Measurements from ENCODE around the gene GSTCD. TPM values are rescaled to one million over a fixed set of nuclear protein-coding genes. Genes with fewer than 3 reads are reported as not detected.
"Not testable (repeated sequence)": the region's sequence is repeated elsewhere in the genome, so short reads cannot be mapped to it uniquely, and the experiment has no call there.

GSTCD gene
- total RNA-seq, 1 experiment from 2014 or later: 21.7 TPM

GRCh38 chr4:105694812-105695211 lies 13.8 kb upstream of the GSTCD start:
- H3K27ac Mint-ChIP-seq; ATAC-seq; DNase-seq (ENCODE audit: low spot score); H3K9me3 Mint-ChIP-seq; H3K4me3 Mint-ChIP-seq; H3K4me1 Mint-ChIP-seq; POLR2A ChIA-PET; H3K27me3 Mint-ChIP-seq (ENCODE audit: low read depth); H3K36me3 Mint-ChIP-seq: not testable (repeated sequence)
- CTCF ChIA-PET: interaction anchor here (0.6 to 0.8 kb wide), 3 partner anchors 221 to 691 kb away, joined by 4 to 7 read pairs (median 4); partner anchors contain the start of gene PPA2

DNA sequence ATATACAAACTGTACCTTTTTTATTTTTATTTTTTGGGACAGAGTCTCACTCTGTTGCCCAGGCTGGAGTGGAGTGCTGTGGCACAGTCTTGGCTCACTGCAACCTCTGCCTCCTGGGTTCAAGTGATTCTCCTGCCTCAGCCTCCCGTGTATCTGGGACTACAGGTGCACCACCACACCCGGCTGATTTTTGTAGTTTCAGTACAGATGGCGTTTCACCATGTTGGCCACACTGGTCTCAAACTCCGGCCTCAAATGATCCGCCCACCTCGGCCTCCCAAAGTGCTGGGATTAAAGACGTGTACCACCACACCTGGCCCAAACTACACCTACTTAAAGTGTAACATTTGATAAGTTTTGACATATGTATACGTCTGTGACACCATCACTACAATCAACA lies 12.8 kb upstream of the GSTCD start:
- H3K9me3 Mint-ChIP-seq; H3K27ac Mint-ChIP-seq; DNase-seq (ENCODE audit: low spot score); ATAC-seq; H3K4me3 Mint-ChIP-seq; H3K27me3 Mint-ChIP-seq (ENCODE audit: low read depth); H3K36me3 Mint-ChIP-seq; CTCF ChIA-PET; H3K4me1 Mint-ChIP-seq: not testable (repeated sequence)
- POLR2A ChIA-PET: interaction anchor here (0.6 kb wide), 1 partner anchor 599 kb away, joined by 3 read pairs; no protein-coding TSS in a partner anchor

GRCh38 chr4:105698607-105699006 lies 10.0 kb upstream of the GSTCD start:
- Mint-ChIP-seq H3K27ac (no peak overlapping the region), H3K4me1 (no peaks in the 10 kb centered on the region), H3K4me3 (no peak overlapping the region), H3K36me3 (peaks cover 6% of the 10 kb centered on the region; the same call in 1 of the 2 replicates), H3K9me3 (no peaks in the 10 kb centered on the region), H3K27me3 (ENCODE audit: low read depth) (no peaks in the 10 kb centered on the region)
- POLR2A ChIA-PET: no interaction called here
- no peak for ATAC-seq
- TF ChIP-seq, protein P1, sequence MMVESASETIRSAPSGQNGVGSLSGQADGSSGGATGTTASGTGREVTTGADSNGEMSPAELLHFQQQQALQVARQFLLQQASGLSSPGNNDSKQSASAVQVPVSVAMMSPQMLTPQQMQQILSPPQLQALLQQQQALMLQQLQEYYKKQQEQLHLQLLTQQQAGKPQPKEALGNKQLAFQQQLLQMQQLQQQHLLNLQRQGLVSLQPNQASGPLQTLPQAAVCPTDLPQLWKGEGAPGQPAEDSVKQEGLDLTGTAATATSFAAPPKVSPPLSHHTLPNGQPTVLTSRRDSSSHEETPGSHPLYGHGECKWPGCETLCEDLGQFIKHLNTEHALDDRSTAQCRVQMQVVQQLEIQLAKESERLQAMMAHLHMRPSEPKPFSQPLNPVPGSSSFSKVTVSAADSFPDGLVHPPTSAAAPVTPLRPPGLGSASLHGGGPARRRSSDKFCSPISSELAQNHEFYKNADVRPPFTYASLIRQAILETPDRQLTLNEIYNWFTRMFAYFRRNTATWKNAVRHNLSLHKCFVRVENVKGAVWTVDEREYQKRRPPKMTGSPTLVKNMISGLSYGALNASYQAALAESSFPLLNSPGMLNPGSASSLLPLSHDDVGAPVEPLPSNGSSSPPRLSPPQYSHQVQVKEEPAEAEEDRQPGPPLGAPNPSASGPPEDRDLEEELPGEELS (CRISPR knock-in tag; IDR thresholded peaks at IDR 0.05): no peak
- no peak for TF ChIP-seq TEAD4 (CRISPR knock-in tag; IDR thresholded peaks at IDR 0.05)
- no peak for TF ChIP-seq E2F1 (CRISPR knock-in tag; IDR thresholded peaks at IDR 0.05)
- no peak for TF ChIP-seq RORB (CRISPR knock-in tag; IDR thresholded peaks at IDR 0.05)
- no peak for TF ChIP-seq CBFB (CRISPR knock-in tag; IDR thresholded peaks at IDR 0.05; ENCODE audit: low read depth)
- TF ChIP-seq, protein P2, sequence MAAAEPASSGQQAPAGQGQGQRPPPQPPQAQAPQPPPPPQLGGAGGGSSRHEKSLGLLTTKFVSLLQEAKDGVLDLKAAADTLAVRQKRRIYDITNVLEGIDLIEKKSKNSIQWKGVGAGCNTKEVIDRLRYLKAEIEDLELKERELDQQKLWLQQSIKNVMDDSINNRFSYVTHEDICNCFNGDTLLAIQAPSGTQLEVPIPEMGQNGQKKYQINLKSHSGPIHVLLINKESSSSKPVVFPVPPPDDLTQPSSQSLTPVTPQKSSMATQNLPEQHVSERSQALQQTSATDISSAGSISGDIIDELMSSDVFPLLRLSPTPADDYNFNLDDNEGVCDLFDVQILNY (CRISPR knock-in tag; IDR thresholded peaks at IDR 0.05): no peak
- TF ChIP-seq, protein P3, sequence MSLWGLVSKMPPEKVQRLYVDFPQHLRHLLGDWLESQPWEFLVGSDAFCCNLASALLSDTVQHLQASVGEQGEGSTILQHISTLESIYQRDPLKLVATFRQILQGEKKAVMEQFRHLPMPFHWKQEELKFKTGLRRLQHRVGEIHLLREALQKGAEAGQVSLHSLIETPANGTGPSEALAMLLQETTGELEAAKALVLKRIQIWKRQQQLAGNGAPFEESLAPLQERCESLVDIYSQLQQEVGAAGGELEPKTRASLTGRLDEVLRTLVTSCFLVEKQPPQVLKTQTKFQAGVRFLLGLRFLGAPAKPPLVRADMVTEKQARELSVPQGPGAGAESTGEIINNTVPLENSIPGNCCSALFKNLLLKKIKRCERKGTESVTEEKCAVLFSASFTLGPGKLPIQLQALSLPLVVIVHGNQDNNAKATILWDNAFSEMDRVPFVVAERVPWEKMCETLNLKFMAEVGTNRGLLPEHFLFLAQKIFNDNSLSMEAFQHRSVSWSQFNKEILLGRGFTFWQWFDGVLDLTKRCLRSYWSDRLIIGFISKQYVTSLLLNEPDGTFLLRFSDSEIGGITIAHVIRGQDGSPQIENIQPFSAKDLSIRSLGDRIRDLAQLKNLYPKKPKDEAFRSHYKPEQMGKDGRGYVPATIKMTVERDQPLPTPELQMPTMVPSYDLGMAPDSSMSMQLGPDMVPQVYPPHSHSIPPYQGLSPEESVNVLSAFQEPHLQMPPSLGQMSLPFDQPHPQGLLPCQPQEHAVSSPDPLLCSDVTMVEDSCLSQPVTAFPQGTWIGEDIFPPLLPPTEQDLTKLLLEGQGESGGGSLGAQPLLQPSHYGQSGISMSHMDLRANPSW (CRISPR knock-in tag; conservative IDR thresholded peaks at IDR 0.05; ENCODE audit: low read depth): no peak
- TF ChIP-seq ZNF263 (CRISPR knock-in tag; IDR thresholded peaks at IDR 0.05; ENCODE audit: low read depth): no peak
- no peak for TF ChIP-seq HMGA2 (CRISPR knock-in tag; IDR thresholded peaks at IDR 0.05)
- TF ChIP-seq ATF1 (CRISPR knock-in tag; IDR thresholded peaks at IDR 0.05): no peak
- TF ChIP-seq MXD4 (CRISPR knock-in tag; IDR thresholded peaks at IDR 0.05; ENCODE audit: borderline replicate concordance): no peak
- TF ChIP-seq NR2C2 (CRISPR knock-in tag; IDR thresholded peaks at IDR 0.05): no peak
- no peak for TF ChIP-seq NR3C1 (CRISPR knock-in tag; conservative IDR thresholded peaks at IDR 0.05; ENCODE audit: low read depth)
- TF ChIP-seq ZNF317 (CRISPR knock-in tag; IDR thresholded peaks at IDR 0.05; ENCODE audit: borderline replicate concordance, low read depth): no peak
- no peak for TF ChIP-seq ZNF219 (CRISPR knock-in tag; IDR thresholded peaks at IDR 0.05; ENCODE audit: borderline replicate concordance)
- no peak for TF ChIP-seq GABPB1 (CRISPR knock-in tag; IDR thresholded peaks at IDR 0.05)
- no peak for TF ChIP-seq NFATC4 (CRISPR knock-in tag; IDR thresholded peaks at IDR 0.05)
- no peak for TF ChIP-seq OVOL2 (CRISPR knock-in tag; IDR thresholded peaks at IDR 0.05; ENCODE audit: borderline replicate concordance)
- no peak for TF ChIP-seq SP1 (CRISPR knock-in tag; conservative IDR thresholded peaks at IDR 0.05)
- CTCF ChIA-PET: no interaction called here
- no peak for DNase-seq (ENCODE audit: low spot score)

Measured in WTC11 (cell line).